Neural cell (in vitro differentiated cells): ENCODE results near the gene TSSK6.

Source experiments
- CTCF ChIP-seq: fragments of 450-650 bp; IDR thresholded peaks from 2 replicates; pipeline ENCODE4 v1.5.1; 2014; ENCODE audit warnings: antibody characterized with exemption, mild to moderate bottlenecking, moderate library complexity; ENCODE audit not compliant: poor library complexity, severe bottlenecking
- EZH2 ChIP-seq: fragments of 200-600, 300-800 bp; shearing (Covaris generic), sonication (generic); IDR thresholded peaks from 2 replicates; pipeline ENCODE4 v1.6.1; 2014; ENCODE audit warnings: antibody characterized with exemption, low read length, borderline replicate concordance, mild to moderate bottlenecking; ENCODE audit not compliant: insufficient read depth, poor library complexity, severe bottlenecking
- POLR2AphosphoS5 ChIP-seq: IDR thresholded peaks from 2 replicates; pipeline ENCODE4 v1.6.1; 2012
- RAD21 ChIP-seq: fragments of 450-650 bp; conservative IDR thresholded peaks from 2 replicates; pipeline ENCODE4 v1.6.1; 2014; ENCODE audit warnings: antibody characterized with exemption, mild to moderate bottlenecking, moderate library complexity
- SMC3 ChIP-seq: fragments of 450-650 bp; conservative IDR thresholded peaks from 2 replicates; pipeline ENCODE4 v1.6.1; 2014; ENCODE audit warnings: antibody characterized with exemption, mild to moderate bottlenecking, moderate library complexity; ENCODE audit not compliant: poor library complexity
- TAF1 ChIP-seq: IDR thresholded peaks from 2 replicates; pipeline ENCODE4 v1.6.1; 2012; ENCODE audit warnings: low read depth

GRCh38 chr19:19552798-19553197 is 37.5 kb upstream of the TSSK6 start:
- no peak for TF ChIP-seq TAF1
- no peak for TF ChIP-seq CTCF
- TF ChIP-seq SMC3, result no peak
- TF ChIP-seq EZH2, result no peak
- TF ChIP-seq POLR2AphosphoS5, result no peak
- TF ChIP-seq RAD21, result no peak
